ENCODE data around the gene ABTB2. TPM values are rescaled to one million over a fixed set of nuclear protein-coding genes. Genes with fewer than 3 reads are reported as not detected.

The ABTB2 gene
- total and polyA plus RNA-seq, 7 donors = 4.5 to 24.7 (median 18.5) TPM

- no peak for TF ChIP-seq CTCF (IDR thresholded peaks at IDR 0.05)
- ATAC-seq = no peak
- intact Hi-C loops (cut with DNase I) = loop anchor here in 1 of 2 donors (2.0 kb wide), 1 partner anchor 31 kb away; no protein-coding TSS in a partner anchor
- no peaks in the 10 kb centered on the region for H3K36me3 ChIP-seq (ENCODE audit: insufficient read depth in 1 of 2, low read depth in 1 of 2)
- DNase-seq = no peak
- H3K4me3 ChIP-seq = no peak overlapping the region
- peaks cover 68% of the 10 kb centered on the region for H3K4me1 ChIP-seq
- 76 to 88% (median 84%) methylated on average over 4 of the region's 4 CpGs for WGBS, 3 donors
- no peaks in the 10 kb centered on the region for H3K27me3 ChIP-seq (ENCODE audit: insufficient read depth in 3 of 3, low read length in 2 of 3)
- no peak overlapping the region for H3K27ac ChIP-seq
- no peaks in the 10 kb centered on the region for H3K9me3 ChIP-seq
Observed at GRCh38 chr11:34317666-34318065, 40.1 kb downstream of the ABTB2 start.

- ATAC-seq = no peak
- H3K9me3 ChIP-seq = no peaks in the 10 kb centered on the region
Observed at GRCh38 chr11:34317036-34317360, 40.8 kb downstream of the ABTB2 start.

GRCh38 chr11:34316347-34317035, 41.3 kb downstream of the ABTB2 start:
- Histone ChIP-seq H3K4me1 (peaks cover 80% of the 10 kb centered on the region), H3K27ac (peak overlapping the region; percentile 62), H3K4me3 (no peak overlapping the region), H3K27me3 (ENCODE audit: insufficient read depth in 3 of 3, low read length in 2 of 3) (no peaks in the 10 kb centered on the region), H3K9me3 (no peaks in the 10 kb centered on the region), H3K36me3 (ENCODE audit: insufficient read depth in 1 of 2, low read depth in 1 of 2) (no peaks in the 10 kb centered on the region)
- TF ChIP-seq CTCF (IDR thresholded peaks at IDR 0.05) = no peak
- no peak for DNase-seq
- 41 to 67% (median 49%) methylated on average over 8 of the region's 8 CpGs for WGBS, 3 donors
- ATAC-seq = peak in 1 of 4 donors; percentile 5
- intact Hi-C loops (cut with DNase I) = loop anchor here in 1 of 2 donors (2.0 kb wide), 1 partner anchor 32 kb away; no protein-coding TSS in a partner anchor

More at GRCh38 chr11:34317036-34317360, 40.8 kb downstream of the ABTB2 start:
- Histone ChIP-seq H3K27me3 (ENCODE audit: insufficient read depth in 3 of 3, low read length in 2 of 3) (no peaks in the 10 kb centered on the region), H3K27ac (peak overlapping the region; percentile 62), H3K4me1 (peaks cover 74% of the 10 kb centered on the region), H3K36me3 (ENCODE audit: insufficient read depth in 1 of 2, low read depth in 1 of 2) (no peaks in the 10 kb centered on the region), H3K4me3 (no peak overlapping the region)
- intact Hi-C loops (cut with DNase I) = loop anchor here in 1 of 2 donors (2.0 kb wide), 1 partner anchor 32 kb away; no protein-coding TSS in a partner anchor
- TF ChIP-seq CTCF (IDR thresholded peaks at IDR 0.05) = no peak
- DNase-seq = no peak

- intact Hi-C loops (cut with DNase I) = no loop called here
- no peak for TF ChIP-seq CTCF (IDR thresholded peaks at IDR 0.05)
- ATAC-seq (no peak), DNase-seq (no peak)
- no peaks in the 10 kb centered on the region for H3K9me3 ChIP-seq
- peaks cover 86% of the 10 kb centered on the region for H3K4me1 ChIP-seq
- peak overlapping the region; percentile 62 for H3K27ac ChIP-seq
- 80 to 93% (median 82%) methylated on average over 5 to 7 of the region's 7 CpGs for WGBS, 3 donors
- H3K4me3 ChIP-seq = no peak overlapping the region
- H3K36me3 ChIP-seq (ENCODE audit: insufficient read depth in 1 of 2, low read depth in 1 of 2) = no peaks in the 10 kb centered on the region
- H3K27me3 ChIP-seq (ENCODE audit: insufficient read depth in 3 of 3, low read length in 2 of 3) = no peaks in the 10 kb centered on the region
Observed at GRCh38 chr11:34315394-34315793, 42.4 kb downstream of the ABTB2 start.

Measured in psoas muscle (tissue), 8 donors.